H1 (cell line): ENCODE measurements around the gene GALNT13. TPM values are rescaled to one million over a fixed set of nuclear protein-coding genes. Genes with fewer than 3 reads are reported as not detected.

Experiments
- NANOG ChIP-seq: IDR thresholded peaks from 2 replicates; pipeline ENCODE4 v1.6.1; 2011; ENCODE audit warnings: low read length, low read depth, mild to moderate bottlenecking, inconsistent platforms; ENCODE audit not compliant: insufficient read depth, poor library complexity, severe bottlenecking
- POLR2AphosphoS5 ChIP-seq: IDR thresholded peaks from 2 replicates; pipeline ENCODE4 v1.6.1; 2011; ENCODE audit warnings: low read depth, low read length
- polyA plus RNA-seq, 7 experiments: library from polyadenylated mRNA; depleted of rRNA in 3 of 7; stranded (reverse) in 5 of 7; unstranded in 2 of 7; fragments of >200 nt in 5 of 7; fragments of 200-250 nt in 2 of 7; gene quantifications; 1 replicate in 5 of 7; 2 replicates in 1 of 7; 4 replicates in 1 of 7; pipeline versions ENCODE4 v1.2.1 to v1.2.3, GENCODE V29; 2011 to 2013; ENCODE audit warnings: missing spikeins in 2 of 7, mixed read lengths in 2 of 7
- total RNA-seq: library from RNA; stranded (reverse); fragmentation: NEBNext Ultra II Directional; extraction: Animal tissue kit (Norgen Biotek cat#: 25700); gene quantifications from 2 replicates; pipeline ENCODE4 v1.2.1, GENCODE V29; 2021

Gene GALNT13
- total and polyA plus RNA-seq, 2 of the 8 experiments (the other 6 are each of a cell fraction or from before 2014, with no cell fraction given) = 3.2 to 9.6 TPM

DNA sequence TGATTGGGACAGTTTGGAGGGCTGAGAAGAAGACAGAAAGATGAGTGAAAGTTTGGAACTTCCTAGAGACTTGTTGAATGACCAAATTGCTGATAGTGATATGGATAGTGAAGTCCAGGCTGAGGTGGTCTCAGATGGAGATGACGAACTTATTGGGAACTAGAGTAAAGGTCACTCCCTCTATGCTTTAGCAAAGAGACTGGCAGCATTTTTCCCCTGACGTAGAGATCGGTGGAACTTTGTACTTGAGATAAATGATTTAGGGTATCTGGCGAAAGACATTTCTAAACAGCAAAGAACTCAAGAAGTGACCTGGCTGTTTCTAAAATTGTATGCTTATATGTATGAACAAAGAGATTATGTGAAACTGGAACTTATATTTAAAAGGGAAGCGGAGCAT is 605.6 kb downstream of the GALNT13 start (continued):
- TF ChIP-seq POLR2AphosphoS5 (no peak), NANOG (no peak)
